HG02943 (cell line): ENCODE data around the gene CELA3A.
"Not testable (repeated sequence)": the region's sequence is repeated elsewhere in the genome, so short reads cannot be mapped to it uniquely, and the experiment has no call there.

Experiments
- ATAC-seq: cut with Tn5 transposase; IDR thresholded peaks from one replicate; pipeline ENCODE4 v1.9.1; 2021; ENCODE audit warnings: mild to moderate bottlenecking, low read depth, moderate library complexity; ENCODE audit not compliant: unreplicated experiment

CELA3A gene

DNA sequence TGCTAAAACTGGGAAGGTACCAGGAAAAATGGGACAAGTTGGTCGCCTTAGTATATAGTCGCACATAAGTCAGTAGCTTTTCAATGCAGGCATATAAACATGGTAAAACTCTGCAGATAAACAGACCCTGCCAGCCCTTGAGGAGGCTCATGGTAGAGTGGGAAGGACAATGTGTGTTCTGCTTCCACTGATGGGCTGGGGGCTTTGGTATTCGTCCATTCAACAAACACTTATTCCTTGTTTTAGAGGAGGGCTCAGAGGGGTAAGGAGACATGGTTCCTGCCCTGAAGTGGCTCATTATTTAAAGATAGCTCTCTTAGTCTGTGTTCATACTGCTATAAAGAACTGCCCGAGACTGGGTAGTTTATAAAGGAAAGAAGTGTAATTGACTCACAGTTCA lies 11.3 kb downstream of the CELA3A start:
- not testable (repeated sequence) for ATAC-seq

- ATAC-seq: not testable (repeated sequence)
Measured at GRCh38 chr1:22014575-22015206, 13.2 kb downstream of the CELA3A start.

- no peak for ATAC-seq
Measured at GRCh38 chr1:22018583-22019559, 17.4 kb downstream of the CELA3A start.

GRCh38 chr1:22021061-22021460 lies 19.6 kb downstream of the CELA3A start:
- no peak for ATAC-seq

DNA sequence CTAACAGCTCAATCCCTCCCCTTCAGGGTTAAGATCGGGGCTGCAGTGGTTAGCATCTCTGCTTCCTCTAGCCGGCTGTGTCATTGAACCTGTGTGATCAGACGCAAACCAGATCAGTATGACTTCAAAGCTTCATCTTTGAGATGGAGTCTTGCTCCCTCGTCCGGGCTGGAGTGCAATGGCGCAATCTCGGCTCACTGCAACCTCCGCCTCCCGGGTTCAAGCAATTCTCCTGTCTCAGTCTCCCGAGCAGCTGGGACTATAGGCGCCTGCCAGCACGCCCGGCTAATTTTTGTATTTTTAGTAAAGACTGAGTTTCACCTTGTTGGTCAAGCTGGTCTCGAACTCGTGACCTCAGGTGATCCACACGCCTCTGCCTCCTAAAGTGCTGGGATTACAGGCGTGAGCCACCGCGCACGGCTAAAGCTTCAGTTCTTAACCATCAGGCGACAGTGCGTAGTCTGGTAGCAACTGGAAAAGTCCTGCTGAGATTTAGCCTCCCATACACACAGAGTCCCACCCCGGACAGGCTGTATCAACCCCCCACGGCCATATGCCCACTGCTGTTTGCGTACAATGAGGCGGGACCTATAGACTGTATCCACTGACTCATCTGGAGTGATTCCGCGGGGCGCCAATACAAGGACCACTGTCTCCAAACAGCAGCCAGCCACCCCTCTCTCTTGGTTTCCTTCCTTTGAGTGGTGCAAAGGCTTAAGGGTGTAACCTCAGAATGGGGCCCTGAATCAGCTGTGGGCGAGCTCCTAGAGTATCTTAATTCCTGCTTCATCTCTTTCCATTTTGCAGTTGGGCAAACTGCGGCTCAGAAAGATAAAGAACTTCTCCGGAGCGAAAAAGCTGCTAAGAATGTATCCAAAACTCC lies 23.3 kb downstream of the CELA3A start:
- peak; percentile 39 for ATAC-seq

GRCh38 chr1:22025368-22026155 lies 24.1 kb downstream of the CELA3A start:
- ATAC-seq: peak; percentile 60

GRCh38 chr1:22026924-22027289 lies 25.4 kb downstream of the CELA3A start:
- ATAC-seq: no peak

DNA sequence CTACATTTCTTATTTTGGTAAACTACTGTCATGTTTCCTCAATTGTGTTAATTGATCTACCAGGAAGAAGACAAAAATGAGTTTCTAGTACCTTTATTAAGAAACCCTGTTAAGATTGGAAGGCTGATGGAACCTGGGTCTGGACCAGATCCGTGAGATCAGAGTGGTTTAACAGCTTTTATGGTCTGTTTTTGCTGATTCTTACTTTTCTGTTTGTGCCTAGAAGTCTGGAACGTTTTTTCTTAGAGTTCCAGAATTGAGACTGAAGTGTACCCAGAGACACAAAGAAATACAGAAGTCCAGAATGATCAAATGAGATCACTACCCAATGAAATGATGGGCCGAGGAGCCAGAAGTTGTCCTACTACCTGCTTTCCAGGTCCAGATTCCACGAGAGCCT lies 28.6 kb downstream of the CELA3A start:
- ATAC-seq: no peak

- ATAC-seq: no peak
Measured at GRCh38 chr1:22030473-22030872, 29.0 kb downstream of the CELA3A start.

- no peak for ATAC-seq
Measured at GRCh38 chr1:22031214-22031962, 29.9 kb downstream of the CELA3A start.

GRCh38 chr1:22034834-22035233 lies 33.4 kb downstream of the CELA3A start:
- ATAC-seq: not testable (repeated sequence)

GRCh38 chr1:22037520-22037919 lies 36.1 kb downstream of the CELA3A start:
- ATAC-seq: no peak

- ATAC-seq: no peak
Measured at GRCh38 chr1:22038036-22038435, 36.6 kb downstream of the CELA3A start.

GRCh38 chr1:22039594-22040285 lies 38.3 kb downstream of the CELA3A start:
- ATAC-seq: peak; percentile 88

DNA sequence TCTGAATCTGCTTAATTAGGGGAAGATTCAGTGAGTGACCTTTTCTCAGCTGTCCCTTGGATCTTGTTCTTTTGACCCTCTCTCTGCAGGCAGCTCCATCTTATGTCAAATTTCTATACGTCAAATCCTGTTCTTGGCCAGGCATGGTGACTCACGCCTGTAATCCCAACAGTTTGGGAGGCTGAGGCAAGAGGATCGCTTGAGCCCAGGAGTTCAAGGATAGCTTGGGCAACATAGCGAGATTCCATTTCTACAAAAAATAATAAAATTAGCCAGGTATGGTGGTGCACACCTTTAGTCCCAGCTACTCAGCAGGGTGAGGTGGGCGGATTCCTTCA lies 38.8 kb downstream of the CELA3A start:
- no peak for ATAC-seq

GRCh38 chr1:22041505-22041904 lies 40.0 kb downstream of the CELA3A start:
- no peak for ATAC-seq

GRCh38 chr1:22043198-22043769 lies 41.8 kb downstream of the CELA3A start:
- ATAC-seq: no peak

GRCh38 chr1:22044690-22045420 lies 43.4 kb downstream of the CELA3A start:
- no peak for ATAC-seq
